ENCODE data around the gene MAP3K14. TPM values are rescaled to one million over a fixed set of nuclear protein-coding genes. Genes with fewer than 3 reads are reported as not detected.
A peak's percentile ranks its signal among the peaks of the same experiment; 100 is the strongest.

The MAP3K14 gene
- total and polyA plus RNA-seq, 2 of the 4 experiments (the other 2 are of a cell fraction): 4.1 to 21.7 TPM

DNA sequence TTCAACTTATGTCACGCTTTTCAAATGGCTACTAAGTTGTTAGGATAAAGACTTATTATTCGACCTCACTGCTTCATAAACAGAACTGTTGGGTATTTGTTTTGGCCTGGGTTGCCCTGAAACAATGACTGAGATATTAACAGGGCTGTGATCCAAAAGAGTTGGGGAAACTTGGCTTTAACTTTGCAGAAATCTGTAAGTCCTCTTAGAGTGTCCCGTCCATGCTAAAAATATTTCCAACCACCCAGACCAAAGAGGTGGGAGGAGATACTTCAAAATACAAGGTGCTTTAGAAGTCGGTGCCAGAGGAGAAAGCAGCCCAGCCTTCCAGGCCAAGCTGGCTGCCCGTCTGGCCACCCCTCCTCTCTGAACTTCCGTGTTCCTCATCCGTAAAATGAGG lies 38.8 kb downstream of the MAP3K14 start:
- BruUV-seq (replicated peaks): no TSS peak
- Histone ChIP-seq H3K4me1 (ENCODE audit: control insufficient read depth, insufficient read depth, low read length) (peaks cover 8% of the 10 kb centered on the region), H2BK15ac (ENCODE audit: low read depth, low read length) (no peak overlapping the region), H3K4ac (ENCODE audit: low read depth, low read length) (no peak overlapping the region), H3K56ac (ENCODE audit: extremely low read depth, insufficient read depth, low read length) (no peak overlapping the region), H3K36me3 (ENCODE audit: control insufficient read depth, insufficient read depth, low read length) (peaks cover 30% of the 10 kb centered on the region), H2BK20ac (ENCODE audit: low read depth, low read length) (no peak overlapping the region), H4K8ac (ENCODE audit: low read depth in 2 of 2, low read length in 2 of 2) (no peak overlapping the region), H3K9ac (ENCODE audit: low read depth, low read length) (no peak overlapping the region), H4K20me1 (ENCODE audit: insufficient read depth, low read length) (peaks cover 8% of the 10 kb centered on the region; the same call in 1 of the 2 replicates), H2BK120ac (ENCODE audit: low read depth, low read length) (no peak overlapping the region), H3K4me3 (ENCODE audit: insufficient read depth, low read depth, low read length) (no peak overlapping the region), H3K18ac (ENCODE audit: low read depth, low read length) (no peak overlapping the region), H3K14ac (replicated peaks; ENCODE audit: low read depth, low read length) (no peak overlapping the region), H3K4me2 (ENCODE audit: low read depth, low read length) (no peak overlapping the region), H3K9me1 (ENCODE audit: insufficient read depth, low read length) (peaks cover 8% of the 10 kb centered on the region; the same call in 1 of the 2 replicates), H3K23ac (ENCODE audit: low read depth, low read length) (no peak overlapping the region), H2BK5ac (ENCODE audit: low read depth, low read length, poor library complexity, severe bottlenecking) (no peak overlapping the region), H3K79me1 (ENCODE audit: low read depth in 1 of 2, low read length in 2 of 2) (peaks cover 8 to 18% of the 10 kb centered on the region in 2 experiments; a peak in 2 of 4 replicates), H4K5ac (ENCODE audit: low read depth, low read length) (no peak overlapping the region), H4K91ac (ENCODE audit: insufficient read depth, low read depth, low read length) (no peak overlapping the region), H3K27ac (ENCODE audit: insufficient read depth, low read length) (no peak overlapping the region), H3K27me3 (ENCODE audit: control insufficient read depth, insufficient read depth, low read length) (no peaks in the 10 kb centered on the region), H2AK5ac (ENCODE audit: low read depth, low read length) (no peak overlapping the region), H2AFZ (replicated peaks; ENCODE audit: low read length, poor library complexity) (no peak overlapping the region), H2AK9ac (replicated peaks; ENCODE audit: low read depth, low read length, poor library complexity) (no peak overlapping the region), H3K9me3 (ENCODE audit: control insufficient read depth, insufficient read depth, low read length) (no peaks in the 10 kb centered on the region)
- ATAC-seq (ENCODE audit: low read depth): no peak
- peak; percentile 23 for DNase-seq
- ChIA-PET CTCF (interaction anchor here (1.0 to 2.5 kb wide), 8 partner anchors 15 to 109 kb away, joined by 3 to 16 read pairs (median 6); partner anchors contain the start of gene MAP3K14), POLR2A (ENCODE audit: unreplicated experiment) (no interaction called here)
- no CpG with 5 or more reads among the region's 7 CpGs for WGBS, 2 experiments (ENCODE audit: extremely low coverage in 2 of 2, insufficient read length in 1 of 2)
- in situ Hi-C loops (cut with MboI; ENCODE audit: low sequenced_read_pairs) (loop anchor here (5.0 kb wide), 1 partner anchor 109 kb away; no protein-coding TSS in a partner anchor), dilution Hi-C loops (cut with HindIII; ENCODE audit: low sequenced_read_pairs, unreplicated experiment) (no loop called here), intact Hi-C loops (cut with micrococcal nuclease) (loop anchor here (1.0 to 2.0 kb wide), 3 partner anchors 38 to 107 kb away; no protein-coding TSS in a partner anchor)
- TF ChIP-seq NFE2L2 (IDR thresholded peaks at IDR 0.05; ENCODE audit: low read depth, low read length) (no peak), CHD1 (IDR thresholded peaks at IDR 0.05; ENCODE audit: low read depth, low read length) (no peak), CEBPB (IDR thresholded peaks at IDR 0.05; ENCODE audit: low read depth, low read length) (no peak), RCOR1 (IDR thresholded peaks at IDR 0.05; ENCODE audit: insufficient replicate concordance, low read length) (no peak), BHLHE40 (IDR thresholded peaks at IDR 0.05; ENCODE audit: low read depth, low read length) (no peak), FOS (IDR thresholded peaks at IDR 0.05; ENCODE audit: low read depth, low read length) (no peak), RAD21 (IDR thresholded peaks at IDR 0.05; ENCODE audit: low read length) (no peak), POLR2A (IDR thresholded peaks at IDR 0.05; ENCODE audit: low read depth, low read length) (no peak), MAZ (IDR thresholded peaks at IDR 0.05; ENCODE audit: borderline replicate concordance, low read depth, low read length) (no peak), MAFK (IDR thresholded peaks at IDR 0.05; ENCODE audit: low read depth, low read length) (no peak)
- TF ChIP-seq, protein P1, sequence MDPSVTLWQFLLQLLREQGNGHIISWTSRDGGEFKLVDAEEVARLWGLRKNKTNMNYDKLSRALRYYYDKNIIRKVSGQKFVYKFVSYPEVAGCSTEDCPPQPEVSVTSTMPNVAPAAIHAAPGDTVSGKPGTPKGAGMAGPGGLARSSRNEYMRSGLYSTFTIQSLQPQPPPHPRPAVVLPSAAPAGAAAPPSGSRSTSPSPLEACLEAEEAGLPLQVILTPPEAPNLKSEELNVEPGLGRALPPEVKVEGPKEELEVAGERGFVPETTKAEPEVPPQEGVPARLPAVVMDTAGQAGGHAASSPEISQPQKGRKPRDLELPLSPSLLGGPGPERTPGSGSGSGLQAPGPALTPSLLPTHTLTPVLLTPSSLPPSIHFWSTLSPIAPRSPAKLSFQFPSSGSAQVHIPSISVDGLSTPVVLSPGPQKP (IDR thresholded peaks at IDR 0.05; ENCODE audit: borderline replicate concordance, low read depth, low read length): no peak
- TF ChIP-seq, protein P2, sequence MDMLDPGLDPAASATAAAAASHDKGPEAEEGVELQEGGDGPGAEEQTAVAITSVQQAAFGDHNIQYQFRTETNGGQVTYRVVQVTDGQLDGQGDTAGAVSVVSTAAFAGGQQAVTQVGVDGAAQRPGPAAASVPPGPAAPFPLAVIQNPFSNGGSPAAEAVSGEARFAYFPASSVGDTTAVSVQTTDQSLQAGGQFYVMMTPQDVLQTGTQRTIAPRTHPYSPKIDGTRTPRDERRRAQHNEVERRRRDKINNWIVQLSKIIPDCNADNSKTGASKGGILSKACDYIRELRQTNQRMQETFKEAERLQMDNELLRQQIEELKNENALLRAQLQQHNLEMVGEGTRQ (IDR thresholded peaks at IDR 0.05; ENCODE audit: low read depth, low read length): no peak
- TF ChIP-seq, protein P3, sequence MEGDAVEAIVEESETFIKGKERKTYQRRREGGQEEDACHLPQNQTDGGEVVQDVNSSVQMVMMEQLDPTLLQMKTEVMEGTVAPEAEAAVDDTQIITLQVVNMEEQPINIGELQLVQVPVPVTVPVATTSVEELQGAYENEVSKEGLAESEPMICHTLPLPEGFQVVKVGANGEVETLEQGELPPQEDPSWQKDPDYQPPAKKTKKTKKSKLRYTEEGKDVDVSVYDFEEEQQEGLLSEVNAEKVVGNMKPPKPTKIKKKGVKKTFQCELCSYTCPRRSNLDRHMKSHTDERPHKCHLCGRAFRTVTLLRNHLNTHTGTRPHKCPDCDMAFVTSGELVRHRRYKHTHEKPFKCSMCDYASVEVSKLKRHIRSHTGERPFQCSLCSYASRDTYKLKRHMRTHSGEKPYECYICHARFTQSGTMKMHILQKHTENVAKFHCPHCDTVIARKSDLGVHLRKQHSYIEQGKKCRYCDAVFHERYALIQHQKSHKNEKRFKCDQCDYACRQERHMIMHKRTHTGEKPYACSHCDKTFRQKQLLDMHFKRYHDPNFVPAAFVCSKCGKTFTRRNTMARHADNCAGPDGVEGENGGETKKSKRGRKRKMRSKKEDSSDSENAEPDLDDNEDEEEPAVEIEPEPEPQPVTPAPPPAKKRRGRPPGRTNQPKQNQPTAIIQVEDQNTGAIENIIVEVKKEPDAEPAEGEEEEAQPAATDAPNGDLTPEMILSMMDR (conservative IDR thresholded peaks at IDR 0.05; ENCODE audit: low read depth, low read length): no peak
